ENCODE data around the gene SLC2A9.

Gene SLC2A9

DNA sequence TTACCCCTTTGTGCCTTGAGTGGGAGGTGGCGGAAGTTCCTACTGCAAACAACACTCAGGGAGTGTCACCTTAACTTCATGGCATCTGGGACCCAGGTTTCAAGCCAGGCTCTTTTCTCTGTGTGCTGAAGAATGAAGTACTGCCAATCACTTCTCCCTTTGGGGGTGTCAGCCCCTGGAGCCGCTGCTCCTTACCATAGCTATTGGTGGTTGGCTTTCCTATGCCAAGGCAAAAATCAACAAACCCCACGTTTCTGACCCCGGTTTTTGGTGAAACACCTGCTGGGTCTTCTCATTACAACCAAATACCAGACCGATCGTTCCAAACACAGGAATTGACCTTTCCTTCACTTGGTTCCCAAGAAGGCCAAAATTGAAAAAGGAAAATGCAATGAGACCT lies 19.7 kb upstream of the SLC2A9 start:
- no peak for DNase-seq

DNA sequence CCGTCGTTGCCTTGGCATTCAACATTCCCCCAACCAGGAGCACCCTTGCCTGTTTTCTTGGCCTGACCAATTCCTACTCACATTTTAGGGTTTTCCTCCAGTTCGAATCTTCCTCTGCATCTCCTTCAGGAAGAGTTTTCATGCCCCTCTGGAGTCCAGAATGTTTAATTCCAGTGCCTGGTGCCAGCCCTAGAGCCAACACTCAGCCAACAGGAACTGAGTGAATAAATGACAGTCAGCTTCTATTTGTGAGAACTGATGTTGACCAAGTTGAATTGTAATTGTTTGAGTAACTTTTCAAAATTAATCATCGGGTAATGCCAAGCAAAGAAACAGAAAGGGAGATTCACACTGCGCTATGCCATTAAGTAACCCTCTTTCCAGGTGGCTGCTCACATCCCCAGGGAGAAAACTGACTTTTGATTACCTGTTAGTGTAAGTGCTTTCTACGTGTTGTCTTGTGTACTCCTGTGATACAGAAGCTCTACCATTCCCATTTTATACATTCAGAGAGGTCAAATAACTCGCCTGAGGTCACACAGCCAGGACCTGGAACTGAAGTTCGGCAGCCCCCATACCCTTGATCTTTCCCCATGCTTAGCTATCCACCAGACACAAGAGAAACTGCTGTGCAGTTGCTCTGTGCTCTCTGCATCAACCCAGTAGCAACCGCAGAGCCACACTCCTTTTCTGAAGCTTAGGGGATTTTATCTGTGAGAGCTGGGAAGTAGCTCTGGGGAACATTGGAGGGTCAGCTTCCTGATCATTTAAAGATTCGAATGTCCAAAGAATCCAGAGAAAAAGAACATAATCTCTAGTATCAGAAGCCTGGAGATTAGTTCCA lies 19.0 kb upstream of the SLC2A9 start:
- DNase-seq, result no peak

DNA sequence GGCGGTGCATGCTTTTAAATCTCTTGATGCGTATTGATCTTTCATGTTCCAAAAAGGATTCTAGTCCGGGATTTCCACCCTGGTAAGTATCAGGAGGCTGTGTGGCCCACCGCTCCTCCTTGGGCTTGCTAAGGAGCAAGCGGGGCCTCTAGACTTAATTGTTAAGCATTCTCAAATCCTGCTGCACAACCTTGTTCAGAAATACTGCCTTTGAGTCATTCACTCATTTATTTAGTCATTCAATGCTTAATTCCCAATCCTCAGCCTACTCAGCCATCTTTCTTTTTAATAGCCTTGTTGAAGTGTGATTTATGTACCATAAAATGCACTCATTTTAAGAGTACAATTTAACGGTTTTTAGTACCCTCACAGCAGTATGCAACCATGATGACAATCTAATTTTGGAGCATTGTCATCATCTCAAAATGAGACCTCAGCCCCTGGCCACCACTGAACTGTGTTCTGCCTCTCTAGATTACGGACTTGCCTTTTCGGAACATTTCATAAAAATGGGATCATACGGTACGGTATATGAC lies 15.6 kb upstream of the SLC2A9 start:
- DNase-seq, result no peak

DNA sequence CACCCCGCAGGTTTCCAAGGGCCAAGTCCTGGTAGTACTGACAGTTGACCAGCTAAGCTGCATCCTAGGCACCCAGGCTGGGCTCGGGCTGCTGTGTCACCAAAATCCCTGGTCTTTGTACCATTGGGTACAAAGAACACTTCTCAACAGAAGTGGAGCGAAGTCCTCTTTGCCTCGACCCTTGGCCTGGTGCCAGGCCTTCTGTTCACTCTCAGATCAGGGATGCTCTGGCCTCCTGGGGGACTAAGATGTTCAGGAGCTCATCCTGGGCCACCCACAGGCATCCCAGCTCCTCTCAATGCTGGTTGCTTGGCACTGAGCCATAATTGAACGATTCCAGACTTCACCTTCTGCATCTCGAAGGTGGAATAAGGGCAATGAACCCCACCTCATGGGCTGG lies 13.8 kb upstream of the SLC2A9 start:
- DNase-seq, result no peak

DNA sequence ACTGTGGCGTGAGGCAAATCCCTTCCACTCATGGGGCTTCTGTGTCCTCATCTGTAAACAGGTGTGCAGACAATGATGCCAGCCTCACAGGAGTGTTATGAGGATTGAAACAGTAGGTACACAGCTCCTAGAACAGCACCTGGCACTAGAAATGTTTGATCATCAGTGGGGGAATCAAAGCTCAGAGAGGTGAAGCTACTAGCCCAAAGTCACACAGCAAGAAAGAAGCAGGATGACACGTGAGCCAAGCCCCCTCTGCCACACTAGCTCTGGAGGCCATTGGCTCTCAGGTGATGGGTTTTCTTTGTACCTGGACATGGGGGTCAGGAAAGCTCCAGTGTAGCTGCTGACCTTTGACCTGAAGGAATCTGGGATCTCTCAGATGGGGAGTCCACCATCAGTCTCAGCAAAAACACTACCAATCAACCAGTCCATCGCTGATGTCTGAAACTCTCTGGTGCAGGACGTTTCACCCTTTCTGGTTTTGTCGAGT lies 13.4 kb upstream of the SLC2A9 start:
- DNase-seq, result no peak

DNA sequence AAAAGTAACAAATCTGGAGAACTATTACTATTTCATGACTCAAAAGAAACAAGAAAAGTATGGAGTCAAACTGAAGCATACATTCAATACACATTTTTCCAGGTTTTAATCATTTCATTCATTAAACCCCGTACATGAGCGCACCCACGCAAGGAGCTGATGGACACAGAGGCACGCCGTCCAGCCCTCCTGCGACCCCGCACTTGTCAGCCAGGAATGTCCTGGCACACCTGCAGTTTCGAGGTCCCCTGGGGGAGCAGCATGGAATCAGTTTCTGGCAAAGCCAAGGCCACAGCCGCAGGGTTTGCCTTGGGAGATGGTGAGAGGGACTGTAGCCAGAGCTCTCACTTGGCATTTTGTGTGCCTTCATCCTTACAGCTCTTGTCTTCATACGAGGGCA lies 12.8 kb upstream of the SLC2A9 start:
- DNase-seq, result no peak

DNA sequence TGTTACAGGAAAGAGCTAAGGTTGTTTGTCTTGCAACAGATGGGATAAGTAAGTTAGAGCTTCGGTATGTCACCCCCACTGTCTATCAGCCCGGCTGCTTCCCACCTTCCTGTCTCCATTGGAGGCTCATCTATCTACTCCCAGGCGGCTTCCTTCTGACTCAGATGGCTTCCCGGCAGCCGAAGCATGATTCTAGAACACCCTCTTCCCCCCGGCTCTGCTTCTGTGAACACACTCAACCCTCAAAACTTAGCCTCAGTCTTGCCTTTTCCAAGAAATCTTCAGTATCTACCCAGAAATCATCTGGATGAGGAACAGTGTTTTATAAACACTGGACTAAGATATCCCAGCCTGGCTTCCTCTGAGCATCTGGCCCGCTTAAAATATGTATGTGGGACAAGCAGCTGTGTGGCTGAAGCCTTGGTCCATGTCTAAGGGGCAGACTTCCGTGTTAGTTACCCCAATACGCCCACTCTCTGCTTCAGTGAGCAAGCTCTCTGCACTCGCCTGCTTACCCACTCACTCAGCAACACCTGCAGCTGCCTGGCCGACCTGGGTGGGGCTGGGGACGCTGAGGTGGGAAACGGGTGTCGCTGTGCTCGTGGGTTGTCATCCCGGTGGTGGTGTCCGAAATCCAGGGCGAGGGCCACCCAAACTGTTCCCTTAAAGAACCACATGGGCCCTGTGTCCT lies 12.0 kb upstream of the SLC2A9 start:
- no peak for DNase-seq

DNA sequence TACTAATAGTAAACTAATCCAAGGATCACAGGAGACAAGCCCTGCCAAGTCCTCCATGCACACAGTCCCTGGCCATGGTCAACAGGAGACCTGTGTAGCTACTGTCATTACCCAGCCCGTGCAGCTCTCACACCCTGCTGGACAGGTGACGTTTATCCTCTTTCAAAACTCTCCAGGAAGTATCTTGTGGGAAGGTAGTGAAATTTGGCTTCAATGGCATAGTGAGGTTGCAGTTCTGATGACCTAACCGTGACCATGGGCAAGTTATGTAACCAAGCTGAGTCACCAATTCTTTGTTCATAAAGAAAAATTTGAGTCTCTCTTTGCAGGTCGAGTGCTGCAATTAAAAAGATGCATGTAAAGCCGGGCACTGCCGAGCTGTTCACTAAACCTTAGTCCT lies 11.3 kb upstream of the SLC2A9 start:
- DNase-seq, result no peak

DNA sequence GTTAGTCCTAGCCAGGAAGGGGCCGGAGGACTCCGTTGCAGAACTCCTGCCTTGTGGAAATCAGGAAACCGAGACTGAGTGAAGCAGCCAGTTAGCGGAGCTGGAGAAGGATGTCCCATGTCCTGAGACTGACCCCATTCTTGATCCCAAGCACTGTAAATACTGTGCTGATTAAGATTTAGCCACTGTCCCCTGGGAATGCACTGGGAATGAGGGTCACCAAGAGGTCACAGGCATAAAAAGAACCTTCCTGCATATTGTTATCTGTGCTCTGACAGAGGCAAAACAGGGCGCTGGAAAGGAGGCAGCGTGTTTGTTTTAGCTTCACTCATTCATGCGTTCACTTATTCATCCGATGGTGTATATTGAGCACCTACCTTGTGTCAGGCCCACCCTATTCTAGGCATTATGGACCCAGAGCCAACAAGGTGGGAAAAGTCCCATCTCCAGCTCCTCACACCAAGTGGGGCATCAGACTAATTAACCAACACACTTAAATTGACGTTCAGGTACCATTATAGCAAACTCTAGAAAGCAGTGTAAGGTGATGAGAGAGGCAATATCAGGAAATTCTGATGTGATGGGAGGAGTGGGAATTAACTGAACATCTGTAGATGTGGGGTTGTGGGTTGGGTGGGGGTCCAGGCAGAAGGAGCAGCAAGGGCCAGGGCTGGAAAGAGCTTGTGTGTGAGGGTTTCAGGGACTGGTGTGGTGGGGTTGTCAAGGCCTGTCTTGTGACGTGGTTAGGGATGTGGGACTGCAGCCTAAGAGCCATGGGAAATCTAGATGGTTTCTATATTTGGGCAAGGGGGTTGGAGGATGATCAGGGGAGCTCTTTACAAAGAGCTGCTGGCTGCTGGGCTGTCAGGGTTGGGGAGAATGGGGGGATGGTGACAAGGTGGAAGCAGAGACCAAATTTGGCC lies 10.6 kb upstream of the SLC2A9 start:
- no peak for DNase-seq

DNA sequence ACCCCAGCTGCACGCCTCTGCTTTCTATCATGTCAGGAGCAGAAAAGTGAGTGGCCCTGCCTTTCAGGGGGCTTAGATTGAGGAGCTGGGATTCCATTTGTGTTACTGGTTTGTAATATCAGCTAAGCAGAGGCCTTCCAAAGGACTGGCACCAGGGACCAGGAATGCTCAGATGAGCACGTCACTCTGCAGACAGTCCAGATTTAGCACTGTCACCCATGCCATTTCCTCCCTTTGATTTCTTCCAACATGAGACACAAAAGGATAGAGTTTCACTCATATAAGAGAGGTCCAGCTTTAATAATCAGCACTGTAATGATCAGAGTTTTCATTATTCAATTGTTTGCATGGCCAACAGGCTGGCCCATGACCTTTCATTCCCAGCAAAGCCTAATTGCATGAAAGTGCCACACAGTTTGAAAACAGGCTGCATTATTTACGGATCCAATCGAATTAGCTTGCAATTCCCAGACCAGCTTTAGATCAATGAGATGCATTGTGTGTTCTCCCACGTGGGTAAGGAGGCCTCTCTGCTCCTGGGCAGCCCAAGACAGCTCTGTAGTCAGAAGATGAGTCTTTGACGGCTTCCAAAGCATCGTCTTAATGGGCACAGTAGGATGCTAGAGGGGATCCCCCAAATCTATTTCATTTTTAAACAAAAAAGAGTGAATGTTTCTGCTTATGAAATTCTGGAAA lies 9.8 kb upstream of the SLC2A9 start:
- DNase-seq, result no peak

DNA sequence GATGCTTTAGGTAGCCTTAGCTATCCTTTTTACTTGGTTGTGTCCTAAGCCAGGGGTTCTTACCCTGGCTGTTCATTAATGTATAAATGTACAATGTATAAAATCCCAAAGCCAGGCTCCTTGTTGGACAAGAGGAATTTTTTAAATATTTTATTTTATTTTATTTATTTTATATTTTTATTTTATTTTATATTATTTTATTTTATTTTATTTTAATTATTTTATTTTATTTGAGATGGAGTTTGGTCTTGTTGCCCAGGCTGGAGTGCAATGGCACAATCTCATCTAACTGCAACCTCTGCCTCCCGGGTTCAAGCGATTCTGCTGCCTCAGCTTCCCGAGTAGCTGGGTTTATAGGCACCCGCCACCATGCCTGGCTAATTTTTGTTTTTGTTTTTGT lies 8.1 kb upstream of the SLC2A9 start:
- DNase-seq, result no peak

DNA sequence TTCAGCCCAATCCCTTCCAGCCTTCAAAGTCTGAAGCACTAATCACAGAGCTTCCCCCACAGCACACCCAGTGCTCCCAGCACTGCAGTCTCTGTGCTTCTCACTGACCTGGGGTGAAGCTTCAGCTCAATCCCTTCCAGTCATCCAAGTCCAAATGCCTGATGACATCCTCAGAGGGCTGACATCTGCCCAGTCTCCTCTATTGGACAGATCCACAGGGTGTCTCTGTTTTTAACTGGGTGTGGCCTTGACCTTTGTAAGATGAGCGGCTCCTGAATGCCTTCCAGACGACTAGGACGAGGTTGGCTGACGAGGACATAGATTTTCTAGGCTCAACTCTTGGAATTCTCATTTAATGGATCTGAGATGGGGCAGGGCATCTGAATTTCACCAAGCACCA lies 7.6 kb upstream of the SLC2A9 start:
- DNase-seq, result no peak

DNA sequence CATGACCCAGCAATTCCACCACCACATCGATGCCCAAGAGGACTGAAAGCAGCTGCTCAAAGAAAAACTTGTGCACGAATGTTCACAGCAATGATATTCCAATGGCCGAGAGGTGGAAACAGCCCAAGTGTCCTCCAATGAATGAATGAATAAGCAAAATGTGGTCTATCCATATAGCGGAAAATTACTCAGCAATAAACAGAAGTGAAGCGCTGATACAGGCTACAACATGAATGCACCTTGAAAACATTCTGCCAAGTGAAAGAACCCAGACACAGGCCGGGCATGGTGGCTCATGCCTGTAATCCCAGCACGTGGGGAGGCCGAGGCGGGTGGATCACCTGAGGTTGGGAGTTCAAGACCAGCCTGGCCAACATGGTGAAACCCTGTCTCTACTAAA lies 5.2 kb upstream of the SLC2A9 start:
- DNase-seq, result no peak

DNA sequence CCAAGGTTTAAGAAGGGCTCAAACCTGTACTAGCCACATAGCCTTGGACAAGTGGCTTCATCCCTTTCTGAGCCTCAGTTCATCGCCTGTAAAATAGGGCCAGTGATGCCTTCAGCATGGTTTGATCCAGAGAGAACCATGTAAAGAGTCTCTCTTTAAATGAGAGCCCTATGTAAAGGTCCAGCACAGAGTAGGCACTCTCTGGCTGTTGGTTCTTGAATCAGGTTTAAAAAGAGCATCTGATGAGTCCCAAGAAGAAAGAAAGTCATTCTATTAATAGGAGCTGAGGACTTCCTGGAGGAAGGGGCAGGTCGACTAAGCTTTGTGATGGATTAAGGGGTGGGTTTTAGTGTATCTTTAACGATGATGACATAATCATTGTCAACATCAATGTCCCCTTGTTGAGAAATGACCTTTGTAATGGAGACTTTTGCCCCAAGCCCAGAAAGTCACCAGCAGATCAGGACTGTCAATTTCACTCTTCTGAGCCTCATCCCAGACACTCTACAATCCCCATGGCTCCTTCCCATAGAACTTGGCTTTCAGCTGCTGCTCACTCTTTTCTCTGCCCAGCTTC lies 4.0 kb upstream of the SLC2A9 start:
- DNase-seq, result no peak

DNA sequence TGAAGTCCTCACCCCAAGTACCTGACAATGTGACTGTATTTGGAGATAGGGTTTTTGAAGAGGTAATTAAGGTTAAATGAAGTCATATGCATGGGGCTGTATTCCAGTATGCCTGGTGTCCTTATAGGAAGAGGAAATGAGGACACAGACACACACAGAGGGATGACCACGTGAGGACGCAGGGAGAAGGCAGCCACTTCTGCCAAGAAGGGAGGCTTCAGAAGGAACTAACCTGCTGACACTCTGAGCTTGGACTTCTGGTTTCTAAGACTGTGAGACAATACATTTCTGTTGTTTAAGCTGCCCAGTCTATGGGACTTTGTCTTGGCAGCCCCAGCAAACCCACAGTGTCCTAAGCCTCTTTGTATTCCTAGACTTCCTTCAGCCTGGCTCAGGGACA lies 3.0 kb upstream of the SLC2A9 start:
- no peak for DNase-seq

DNA sequence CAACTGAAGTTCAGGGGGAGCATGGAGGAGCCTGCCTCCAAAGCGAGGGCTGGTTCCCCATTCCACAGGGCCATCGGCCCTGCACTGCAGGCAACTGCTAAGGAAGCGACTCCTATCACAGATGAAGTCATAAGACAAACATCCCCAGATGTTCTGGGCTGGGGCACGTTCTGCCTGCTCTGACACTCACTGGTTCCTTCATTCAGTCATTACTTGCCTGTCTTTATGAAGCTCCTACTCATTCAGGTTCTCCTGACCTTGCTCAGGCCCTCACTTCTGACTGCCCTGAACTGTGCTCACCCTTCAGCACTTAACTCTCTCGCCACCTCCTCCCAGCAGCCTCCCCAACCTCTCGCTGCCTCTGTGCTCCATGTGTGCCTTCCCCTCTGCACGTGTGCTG lies 2.5 kb upstream of the SLC2A9 start:
- no peak for DNase-seq

DNA sequence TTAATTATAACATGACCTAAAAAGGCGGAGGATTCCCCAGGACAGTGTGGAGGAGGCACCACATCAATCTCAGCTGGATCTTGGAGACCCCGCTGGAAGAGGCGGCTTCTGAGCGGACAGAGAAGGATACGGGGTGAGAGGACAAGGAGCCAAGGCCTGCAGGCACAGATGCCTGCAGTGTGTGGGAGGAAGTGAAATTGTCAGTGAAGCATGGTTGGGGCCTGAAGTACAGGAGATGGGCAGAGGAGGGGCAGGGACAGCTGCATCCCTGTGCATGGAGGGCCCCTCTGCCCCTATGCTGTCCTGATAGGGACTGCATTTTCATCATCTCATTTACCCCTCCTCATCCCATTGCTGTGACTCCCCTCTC lies 1.7 kb upstream of the SLC2A9 start:
- DNase-seq, result no peak

DNA sequence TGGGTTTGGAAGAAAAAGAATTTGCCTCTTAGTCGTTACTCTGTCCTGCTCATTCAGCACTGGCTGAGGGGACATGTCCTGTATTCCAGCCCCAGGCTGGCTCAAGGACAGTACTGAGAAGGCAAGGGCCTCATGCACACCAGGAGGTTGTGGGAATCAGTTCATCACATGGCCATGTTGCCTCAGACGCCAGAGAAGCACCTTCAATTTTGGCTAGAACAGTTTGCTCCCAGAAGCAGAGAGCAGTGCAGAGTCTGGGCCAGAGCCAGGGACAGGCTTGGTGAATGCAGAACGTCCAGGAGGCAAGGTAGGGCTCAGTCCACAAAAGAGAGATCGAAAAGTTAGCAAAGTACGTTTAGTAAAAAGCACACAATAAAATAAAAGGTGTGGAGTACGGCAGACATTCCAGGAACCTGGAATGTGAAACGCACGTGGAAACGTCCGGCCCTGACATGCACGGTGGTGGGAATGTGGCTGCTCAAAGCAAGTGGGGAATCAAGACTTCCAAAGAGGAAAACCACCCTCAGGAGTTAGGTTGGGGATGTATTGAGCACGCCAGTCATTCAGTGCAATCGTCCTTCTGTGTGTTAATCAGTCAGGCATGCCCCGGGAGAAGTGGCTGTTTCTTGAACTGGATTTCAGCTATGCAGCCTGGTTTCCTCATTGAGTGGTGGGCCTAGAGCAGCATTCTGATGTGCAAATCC lies 1.2 kb upstream of the SLC2A9 start:
- DNase-seq, result no peak

DNA sequence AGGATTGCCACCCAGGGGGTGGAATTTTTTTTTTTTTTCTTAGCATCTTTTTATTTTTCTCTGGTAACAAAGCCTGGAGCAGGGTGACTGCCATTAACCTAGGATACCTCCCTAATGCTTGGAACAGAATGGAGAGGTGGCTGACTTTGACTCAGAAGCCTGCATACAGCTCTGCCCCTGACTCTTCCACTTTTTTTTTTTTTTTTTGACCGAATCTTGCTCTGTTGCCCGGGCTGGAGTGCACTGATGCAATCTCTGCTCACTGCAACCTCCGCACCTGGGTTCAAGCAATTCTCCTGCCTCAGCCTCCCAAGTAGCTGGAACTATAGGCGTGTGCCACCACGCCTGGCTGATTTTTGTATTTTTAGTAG lies 341 bp upstream of the SLC2A9 start:
- DNase-seq, result no peak

DNA sequence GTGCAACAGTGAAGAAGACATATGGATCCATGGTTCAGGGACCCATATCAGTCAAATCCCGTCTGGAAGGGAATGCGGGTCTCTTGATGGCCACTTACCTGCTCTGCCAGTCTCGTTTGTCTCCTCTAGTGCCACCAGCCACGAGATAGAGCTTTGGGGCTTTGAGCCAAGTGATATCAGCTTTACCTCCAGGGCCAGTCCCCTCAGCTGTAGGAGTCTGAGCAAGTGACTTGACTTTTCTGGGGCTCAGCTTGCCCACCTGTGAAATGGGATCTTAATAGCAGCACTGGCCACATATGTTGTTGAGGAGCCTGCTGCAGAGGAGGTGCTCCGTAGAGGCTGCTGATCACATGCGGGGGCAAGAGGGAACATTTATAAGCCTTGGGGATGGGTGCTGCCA lies 1.2 kb downstream of the SLC2A9 start:
- no peak for DNase-seq

DNA sequence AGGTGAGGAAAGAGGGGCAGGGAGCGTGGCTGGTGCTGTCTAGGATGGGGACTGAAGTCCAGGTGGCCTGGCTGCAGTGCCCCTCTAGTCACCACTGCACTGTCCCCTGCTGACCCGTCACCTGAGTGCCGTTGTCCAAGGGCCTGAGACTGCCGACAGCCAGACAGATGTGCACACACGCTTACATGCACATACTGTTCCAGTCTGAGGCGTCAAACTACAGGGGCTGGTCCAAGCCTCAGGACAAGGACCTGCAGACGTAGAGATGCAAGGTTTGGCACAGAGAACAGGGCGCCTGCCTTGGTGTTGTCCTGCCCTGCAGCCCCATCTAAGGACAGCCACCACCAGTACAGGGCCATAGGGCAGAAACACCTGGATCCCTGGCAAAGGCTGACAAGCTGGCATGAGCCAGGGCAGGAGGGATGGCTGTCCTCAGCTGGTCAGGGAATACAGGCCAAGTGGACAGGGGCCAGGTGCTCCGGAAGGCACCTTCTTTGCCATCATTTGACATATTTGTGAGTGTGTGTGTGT lies 1.7 kb downstream of the SLC2A9 start:
- DNase-seq, result no peak

Measured in CD4-positive, alpha-beta T cell treated with Interleukin-17A for 1 hour (primary cell).